IMR-90 (cell line): Measurements from ENCODE around the gene CYP26B1. TPM values are rescaled to one million over a fixed set of nuclear protein-coding genes. Genes with fewer than 3 reads are reported as not detected.

Source experiments
- ATAC-seq: fragments of 200-7000 bp; cut with Tn5 transposase; 2 replicates; pipeline ENCODE4 v1.9.1; 2020; ENCODE audit warnings: low read depth, mild to moderate bottlenecking, moderate library complexity
- BruUV-seq: library from RNA; stranded (reverse); fragments of 400-500 nt; replicated peaks from 2 replicates; lab custom pipeline; 2021; lab: Mats Ljungman, UMichigan
- CTCF ChIA-PET: fragments of 300-600 bp; formaldehyde crosslinking; extraction: SDS; loops from one replicate; lab custom pipeline; 2021; ENCODE audit warnings: antibody characterized with exemption; lab: Yijun Ruan, JAX
- POLR2A ChIA-PET: fragments of 300-600 bp; sonication (Branson Sonifier 250); formaldehyde crosslinking; loops from one replicate; lab custom pipeline; 2022; ENCODE audit warnings: antibody characterized with exemption; ENCODE audit not compliant: unreplicated experiment; lab: Charles Lee
- DNase-seq: peaks from one replicate; pipeline ENCODE4 v3.0.0; 2013
- H2AFZ ChIP-seq: replicated peaks from 2 replicates; pipeline ENCODE3; 2013; ENCODE audit warnings: low read length, mild to moderate bottlenecking; ENCODE audit not compliant: poor library complexity
- H2AK5ac ChIP-seq: 2 replicates; pipeline ENCODE4 v1.6.1; 2013; ENCODE audit warnings: low read depth, low read length, inconsistent platforms
- H2AK9ac ChIP-seq: replicated peaks from 2 replicates; pipeline ENCODE3; 2013; ENCODE audit warnings: mild to moderate bottlenecking, low read depth, low read length, moderate library complexity; ENCODE audit not compliant: poor library complexity
- H2BK120ac ChIP-seq: 2 replicates; pipeline ENCODE4 v1.6.1; 2013; ENCODE audit warnings: low read depth, low read length, inconsistent platforms
- H2BK15ac ChIP-seq: 3 replicates; pipeline ENCODE4 v1.6.1; 2013; ENCODE audit warnings: low read depth, low read length, inconsistent platforms
- H2BK20ac ChIP-seq: 2 replicates; pipeline ENCODE4 v1.6.1; 2013; ENCODE audit warnings: low read depth, mild to moderate bottlenecking, inconsistent platforms, low read length, moderate library complexity
- H2BK5ac ChIP-seq: 2 replicates; pipeline ENCODE4 v1.6.1; 2013; ENCODE audit warnings: mild to moderate bottlenecking, low read depth, low read length, inconsistent platforms; ENCODE audit not compliant: poor library complexity, severe bottlenecking
- H3K14ac ChIP-seq: replicated peaks from 2 replicates; pipeline ENCODE4 v1.6.1; 2013; ENCODE audit warnings: low read depth, low read length, inconsistent platforms
- H3K18ac ChIP-seq: 2 replicates; pipeline ENCODE4 v1.6.1; 2013; ENCODE audit warnings: low read depth, low read length, control low read depth
- H3K23ac ChIP-seq: 2 replicates; pipeline ENCODE4 v1.6.1; 2013; ENCODE audit warnings: low read depth, low read length, inconsistent platforms
- H3K27ac ChIP-seq: 2 replicates; pipeline ENCODE4 v1.5.1; 2013; ENCODE audit warnings: mild to moderate bottlenecking, control low read depth, low read length; ENCODE audit not compliant: insufficient read depth
- H3K27me3 ChIP-seq: 2 replicates; pipeline ENCODE4 v1.6.1; 2013; ENCODE audit warnings: low read length; ENCODE audit not compliant: control insufficient read depth, insufficient read depth
- H3K36me3 ChIP-seq: 2 replicates; pipeline ENCODE4 v1.6.1; 2013; ENCODE audit warnings: low read length, mixed read lengths; ENCODE audit not compliant: control insufficient read depth, insufficient read depth
- H3K4ac ChIP-seq: 2 replicates; pipeline ENCODE4 v1.6.1; 2013; ENCODE audit warnings: low read depth, low read length, inconsistent platforms
- H3K4me1 ChIP-seq: 2 replicates; pipeline ENCODE4 v1.6.1; 2013; ENCODE audit warnings: low read length, mixed read lengths; ENCODE audit not compliant: control insufficient read depth, insufficient read depth
- H3K4me2 ChIP-seq: 2 replicates; pipeline ENCODE4 v1.6.1; 2013; ENCODE audit warnings: low read depth, mild to moderate bottlenecking, control low read depth, low read length, moderate library complexity
- H3K4me3 ChIP-seq: 2 replicates; pipeline ENCODE4 v1.5.1; 2013; ENCODE audit warnings: low read depth, mild to moderate bottlenecking, control low read depth, low read length, moderate library complexity; ENCODE audit not compliant: insufficient read depth
- H3K56ac ChIP-seq: 2 replicates; pipeline ENCODE4 v1.6.1; 2013; ENCODE audit warnings: low read length, inconsistent platforms; ENCODE audit not compliant: insufficient read depth; ENCODE audit errors: extremely low read depth
- H3K79me1 ChIP-seq, 2 experiments: 2 replicates each; pipeline ENCODE4 v1.6.1; 2013; ENCODE audit warnings: low read length in 2 of 2, inconsistent platforms in 1 of 2, low read depth in 1 of 2
- H3K9ac ChIP-seq: 2 replicates; pipeline ENCODE4 v1.6.1; 2013; ENCODE audit warnings: low read depth, low read length, control low read depth
- H3K9me1 ChIP-seq: 2 replicates; pipeline ENCODE4 v1.6.1; 2013; ENCODE audit warnings: low read length, inconsistent platforms; ENCODE audit not compliant: insufficient read depth
- H3K9me3 ChIP-seq: 2 replicates; pipeline ENCODE4 v1.6.1; 2013; ENCODE audit warnings: low read length; ENCODE audit not compliant: control insufficient read depth, insufficient read depth
- H4K20me1 ChIP-seq: 2 replicates; pipeline ENCODE4 v1.6.1; 2013; ENCODE audit warnings: low read length, inconsistent platforms; ENCODE audit not compliant: insufficient read depth
- H4K5ac ChIP-seq: 2 replicates; pipeline ENCODE4 v1.6.1; 2013; ENCODE audit warnings: mild to moderate bottlenecking, low read depth, low read length, control low read depth
- H4K8ac ChIP-seq, 2 experiments: 2 replicates each; pipeline ENCODE4 v1.6.1; 2013; ENCODE audit warnings: low read depth in 2 of 2, low read length in 2 of 2, control low read depth in 1 of 2, inconsistent platforms in 1 of 2
- H4K91ac ChIP-seq: 2 replicates; pipeline ENCODE4 v1.6.1; 2013; ENCODE audit warnings: low read depth, low read length, inconsistent platforms; ENCODE audit not compliant: insufficient read depth
- BHLHE40 ChIP-seq: fragments of 150-350 bp; IDR thresholded peaks from 2 replicates; pipeline ENCODE4 v1.6.1; 2016; ENCODE audit warnings: mild to moderate bottlenecking, low read depth, low read length
- CEBPB ChIP-seq: IDR thresholded peaks from 2 replicates; pipeline ENCODE4 v1.6.1; 2012; ENCODE audit warnings: low read depth, low read length, improper control_type of control experiment
- CHD1 ChIP-seq: IDR thresholded peaks from 2 replicates; pipeline ENCODE4 v1.6.1; 2012; ENCODE audit warnings: low read depth, low read length, improper control_type of control experiment
- CTCF ChIP-seq: conservative IDR thresholded peaks from 2 replicates; pipeline ENCODE4 v1.5.1; 2012; ENCODE audit warnings: mild to moderate bottlenecking, low read depth, low read length, improper control_type of control experiment
- ELK1 ChIP-seq: fragments of 150-350 bp; IDR thresholded peaks from 2 replicates; pipeline ENCODE4 v1.6.1; 2016; ENCODE audit warnings: low read depth, mild to moderate bottlenecking, low read length, moderate library complexity, borderline replicate concordance
- FOS ChIP-seq: fragments of 150-350 bp; IDR thresholded peaks from 2 replicates; pipeline ENCODE4 v1.6.1; 2016; ENCODE audit warnings: low read depth, low read length
- MAFK ChIP-seq: IDR thresholded peaks from 2 replicates; pipeline ENCODE4 v1.6.1; 2012; ENCODE audit warnings: low read depth, low read length, improper control_type of control experiment
- MAZ ChIP-seq: IDR thresholded peaks from 2 replicates; pipeline ENCODE4 v1.6.1; 2012; ENCODE audit warnings: low read depth, mild to moderate bottlenecking, low read length, improper control_type of control experiment, moderate library complexity, borderline replicate concordance
- MXI1 ChIP-seq: IDR thresholded peaks from 2 replicates; pipeline ENCODE4 v1.6.1; 2012; ENCODE audit warnings: low read depth, mild to moderate bottlenecking, low read length, moderate library complexity, borderline replicate concordance
- NFE2L2 ChIP-seq: fragments of 150-350 bp; IDR thresholded peaks from 2 replicates; pipeline ENCODE4 v1.6.1; 2016; ENCODE audit warnings: low read depth, mild to moderate bottlenecking, low read length
- POLR2A ChIP-seq: IDR thresholded peaks from 2 replicates; pipeline ENCODE4 v1.6.1; 2012; ENCODE audit warnings: mild to moderate bottlenecking, low read depth, low read length
- RAD21 ChIP-seq: IDR thresholded peaks from 2 replicates; pipeline ENCODE4 v1.6.1; 2012; ENCODE audit warnings: low read length, improper control_type of control experiment
- SMC3 ChIP-seq: fragments of 150-350 bp; IDR thresholded peaks from 2 replicates; pipeline ENCODE4 v1.6.1; 2016; ENCODE audit warnings: low read depth, mild to moderate bottlenecking, antibody characterized with exemption, low read length, moderate library complexity
- USF2 ChIP-seq: fragments of 150-350 bp; IDR thresholded peaks from 2 replicates; pipeline ENCODE4 v1.6.1; 2017; ENCODE audit warnings: mild to moderate bottlenecking, antibody characterized with exemption, low read length, low read depth
- WGBS, 2 experiments: methylation state at CpG; one replicate each; pipeline versions ENCODE4 v1.1.5 to v1.1.7; 2013; ENCODE audit warnings: missing lambda C conversion rate in 2 of 2; ENCODE audit not compliant: insufficient read length in 1 of 2; ENCODE audit errors: extremely low coverage in 2 of 2; 5-methylcytosine and 5-hydroxymethylcytosine counted together
- dilution Hi-C: fragments of 300-500 bp; cut with HindIII; formaldehyde crosslinking; loops from one replicate; pipeline ENCODE4 v1.14.3; 2018; ENCODE audit warnings: low sequenced_read_pairs; ENCODE audit not compliant: unreplicated experiment
- in situ Hi-C: fragments of 300-500 bp; cut with MboI; formaldehyde crosslinking; loops from 3 replicates; pipeline ENCODE4 v1.14.3; 2019; ENCODE audit warnings: low sequenced_read_pairs, inconsistent platforms, mixed read lengths
- intact Hi-C: fragments of 100-400 bp; cut with micrococcal nuclease; formaldehyde crosslinking; loops from 2 replicates; pipeline ENCODE4 v1.10.0; 2022
- polyA plus RNA-seq, 3 experiments: library from polyadenylated mRNA; depleted of rRNA; stranded (reverse); fragments of >200 nt; gene quantifications; 2 replicates each; pipeline ENCODE4 v1.2.3, GENCODE V29; 2012; ENCODE audit warnings: low replicate concordance in 1 of 3
- total RNA-seq: library from RNA; depleted of rRNA; stranded (reverse); fragments of >200 nt; gene quantifications from 2 replicates; pipeline ENCODE4 v1.2.3, GENCODE V29; 2012

Gene CYP26B1
- total and polyA plus RNA-seq, 2 of the 4 experiments (the other 2 are of a cell fraction), result 0.02 TPM; not detected in 1

- Histone ChIP-seq H2BK20ac (no peak overlapping the region), H2BK15ac (no peak overlapping the region), H3K4me2 (no peak overlapping the region), H3K27me3 (no peaks in the 10 kb centered on the region; the same call in none of the 2 replicates), H3K9me1 (no peaks in the 10 kb centered on the region), H3K23ac (no peak overlapping the region), H4K91ac (no peak overlapping the region), H3K4ac (no peak overlapping the region), H2BK5ac (no peak overlapping the region), H3K27ac (no peak overlapping the region), H3K79me1 (no peaks in the 10 kb centered on the region), H4K20me1 (no peaks in the 10 kb centered on the region), H2AK5ac (no peak overlapping the region), H2AK9ac (no peak overlapping the region), H3K36me3 (no peaks in the 10 kb centered on the region), H2AFZ (no peak overlapping the region), H3K14ac (no peak overlapping the region), H3K9me3 (no peaks in the 10 kb centered on the region), H4K8ac (no peak overlapping the region), H2BK120ac (no peak overlapping the region), H3K56ac (no peak overlapping the region), H3K9ac (no peak overlapping the region), H3K18ac (no peak overlapping the region), H3K4me3 (no peak overlapping the region), H4K5ac (no peak overlapping the region), H3K4me1 (no peaks in the 10 kb centered on the region)
- ChIA-PET POLR2A (no interaction called here), CTCF (no interaction called here)
- ATAC-seq, result no peak
- 67% methylated on average over 1 of the region's 4 CpGs; no CpG with 5 or more reads in 1 of the 2 experiments for WGBS, 2 experiments
- DNase-seq, result no peak
- dilution Hi-C loops (no loop called here), intact Hi-C loops (no loop called here), in situ Hi-C loops (no loop called here)
- TF ChIP-seq ELK1 (no peak), FOS (no peak), SMC3 (no peak), RAD21 (no peak), BHLHE40 (no peak), CHD1 (no peak), CTCF (no peak), POLR2A (no peak), MXI1 (no peak), MAFK (no peak), CEBPB (no peak), NFE2L2 (no peak), USF2 (no peak), MAZ (no peak)
- no TSS peak for BruUV-seq
These were observed 56.7 kb downstream of the CYP26B1 start for GRCh38 chr2:72090781-72091482.
